GM23248 (cell line): ENCODE measurements around the gene RBFOX1. TPM values are rescaled to one million over a fixed set of nuclear protein-coding genes. Genes with fewer than 3 reads are reported as not detected.

Source experiments
- DNase-seq: peaks from one replicate; pipeline ENCODE4 v3.0.0-alpha.2; 2015
- H2AFZ ChIP-seq: fragments of 200-600 bp; sonication (generic); 2 replicates; pipeline ENCODE4 v1.6.1; 2016; ENCODE audit warnings: antibody characterized with exemption
- H3F3A ChIP-seq: fragments of 200-600 bp; sonication (generic); 2 replicates; pipeline ENCODE4 v1.6.1; 2016; ENCODE audit warnings: mild to moderate bottlenecking, antibody characterized with exemption, mixed run types; ENCODE audit not compliant: insufficient read depth
- H3K27ac ChIP-seq: fragments of 200-600 bp; sonication (generic); 2 replicates; pipeline ENCODE4 v1.5.1; 2016; ENCODE audit warnings: mild to moderate bottlenecking
- H3K27me3 ChIP-seq: fragments of 200-600 bp; sonication (generic); replicated peaks from 2 replicates; pipeline ENCODE4 v1.6.1; 2016; ENCODE audit warnings: mild to moderate bottlenecking; ENCODE audit not compliant: insufficient read depth
- H3K36me3 ChIP-seq: fragments of 200-600 bp; sonication (generic); 2 replicates; pipeline ENCODE4 v1.6.1; 2016; ENCODE audit warnings: low read depth, mild to moderate bottlenecking
- H3K4me1 ChIP-seq: fragments of 200-600 bp; sonication (generic); 2 replicates; pipeline ENCODE4 v1.6.1; 2016; ENCODE audit warnings: mild to moderate bottlenecking; ENCODE audit not compliant: insufficient read depth
- H3K4me2 ChIP-seq: fragments of 200-600 bp; sonication (generic); one replicate; pipeline ENCODE4 v1.6.1; 2016; ENCODE audit warnings: mild to moderate bottlenecking; ENCODE audit not compliant: unreplicated experiment
- H3K4me3 ChIP-seq: fragments of 200-600 bp; sonication (generic); 2 replicates; pipeline ENCODE4 v1.5.1; 2016; ENCODE audit warnings: mild to moderate bottlenecking
- H3K79me2 ChIP-seq: fragments of 200-600 bp; sonication (generic); 2 replicates; pipeline ENCODE4 v1.6.1; 2016; ENCODE audit warnings: mild to moderate bottlenecking; ENCODE audit not compliant: insufficient read depth
- H3K9ac ChIP-seq: fragments of 200-600 bp; sonication (generic); 2 replicates; pipeline ENCODE4 v1.6.1; 2016; ENCODE audit warnings: mild to moderate bottlenecking
- H3K9me2 ChIP-seq: fragments of 200-600 bp; sonication (generic); 2 replicates; pipeline ENCODE4 v1.6.1; 2016; ENCODE audit warnings: mixed run types, mild to moderate bottlenecking, moderate library complexity; ENCODE audit not compliant: insufficient read depth
- H3K9me3 ChIP-seq: fragments of 200-600 bp; sonication (generic); one replicate; pipeline ENCODE4 v1.6.1; 2017; ENCODE audit warnings: low read depth
- H4K20me1 ChIP-seq: fragments of 200-600 bp; sonication (generic); 2 replicates; pipeline ENCODE4 v1.6.0; 2016; ENCODE audit not compliant: insufficient read depth
- EZH2 ChIP-seq: fragments of 200-600 bp; sonication (generic); IDR thresholded peaks from 2 replicates; pipeline ENCODE4 v1.6.1; 2018; ENCODE audit warnings: antibody characterized with exemption, mild to moderate bottlenecking; ENCODE audit not compliant: insufficient read depth, poor library complexity, severe bottlenecking
- EZH2phosphoT487 ChIP-seq: fragments of 200-600 bp; sonication (generic); IDR thresholded peaks from 2 replicates; pipeline ENCODE4 v1.6.1; 2018; ENCODE audit warnings: antibody characterized with exemption, moderate library complexity, mild to moderate bottlenecking, low read depth; ENCODE audit not compliant: insufficient read depth
- WGBS, 2 experiments: methylation state at CpG; one replicate each; pipeline ENCODE4 v1.1.6; 2015 to 2017; ENCODE audit warnings: low lambda C conversion rate in 2 of 2, low coverage in 1 of 2; ENCODE audit errors: missing lambda C conversion rate in 2 of 2; 5-methylcytosine and 5-hydroxymethylcytosine counted together
- in situ Hi-C: fragments of 300-500 bp; cut with MboI; formaldehyde crosslinking; loops from 2 replicates; pipeline ENCODE4 v1.15.0; 2020
- polyA plus RNA-seq: library from polyadenylated mRNA; unstranded; fragments of >200 nt; fragmentation: Nextera tagmentation; extraction: Ambion mirVana; gene quantifications from 2 replicates; pipeline ENCODE4 v1.2.1, GENCODE V29; 2016
- total RNA-seq: library from RNA; depleted of rRNA; stranded (reverse); fragments of >200 nt; shearing (Covaris generic); gene quantifications from 2 replicates; pipeline ENCODE4 v1.2.3, GENCODE V29; 2014

RBFOX1 gene
- total and polyA plus RNA-seq, 2 experiments from 2014 or later = not detected

DNA sequence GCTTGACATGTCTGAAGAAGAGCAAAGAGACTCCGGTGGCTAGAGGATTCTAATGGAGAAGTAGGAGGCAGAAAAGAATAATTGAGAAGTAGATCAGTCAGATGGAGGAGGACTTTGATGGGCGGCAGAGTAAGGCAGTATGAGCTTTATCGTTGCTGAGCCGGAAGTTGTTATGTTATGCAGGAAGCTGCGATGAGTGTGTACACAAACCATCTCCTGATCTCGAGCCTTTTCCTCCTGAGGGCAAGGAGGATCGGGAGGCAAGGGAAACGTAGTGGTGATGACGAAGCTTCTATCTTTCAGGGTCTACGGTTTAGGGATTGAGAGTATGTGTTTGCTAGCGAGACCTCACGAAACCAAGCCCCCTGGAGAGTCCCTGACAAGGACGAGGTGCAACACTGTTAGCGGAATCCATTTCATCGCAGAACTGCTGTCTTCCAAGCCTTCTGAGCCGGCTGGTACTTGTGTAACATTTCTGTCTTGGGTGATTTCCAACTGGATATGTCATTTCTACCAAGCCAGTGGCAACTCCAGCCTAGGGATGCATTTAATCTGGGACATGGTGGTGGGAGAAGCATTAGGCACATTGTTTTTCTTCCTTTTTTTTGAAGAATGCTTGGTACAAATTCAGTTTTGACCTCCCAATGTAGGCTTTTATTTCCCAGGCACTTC lies 45.5 kb downstream of the RBFOX1 start:
- no peaks in the 10 kb centered on the region for H3F3A ChIP-seq
- H3K4me2 ChIP-seq = no peak overlapping the region
- no peaks in the 10 kb centered on the region for H3K36me3 ChIP-seq
- H3K9me2 ChIP-seq = no peaks in the 10 kb centered on the region
- 27 to 31% methylated on average over 16 of the region's 16 CpGs for WGBS, 2 experiments
- H3K27ac ChIP-seq = no peak overlapping the region
- TF ChIP-seq EZH2phosphoT487 (no peak), EZH2 (no peak)
- in situ Hi-C loops = no loop called here
- no peaks in the 10 kb centered on the region for H4K20me1 ChIP-seq
- no peaks in the 10 kb centered on the region for H3K9me3 ChIP-seq
- H3K4me3 ChIP-seq = no peak overlapping the region
- H3K9ac ChIP-seq = no peak overlapping the region
- no peak for DNase-seq
- no peaks in the 10 kb centered on the region for H3K27me3 ChIP-seq
- no peak overlapping the region for H2AFZ ChIP-seq
- no peaks in the 10 kb centered on the region for H3K79me2 ChIP-seq
- no peaks in the 10 kb centered on the region for H3K4me1 ChIP-seq

DNA sequence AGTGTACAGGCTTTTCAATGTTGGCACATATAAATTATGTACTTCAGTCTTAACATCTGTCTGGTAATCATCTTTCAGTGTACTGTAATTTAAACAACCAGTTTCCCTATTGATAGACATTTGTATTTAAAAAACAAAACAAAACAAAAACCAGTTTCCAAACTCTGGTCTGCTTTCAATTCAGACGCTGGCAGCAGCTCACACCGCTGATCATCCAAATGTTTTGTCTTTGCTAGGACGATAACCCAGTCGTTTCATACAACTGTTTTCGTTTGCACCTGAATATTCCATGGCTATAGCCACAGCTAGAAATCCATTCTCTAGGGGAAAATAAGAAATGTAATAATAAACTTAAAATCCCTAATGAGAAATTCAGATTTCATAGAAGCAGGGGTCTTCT lies 47.8 kb downstream of the RBFOX1 start:
- 2 to 4% methylated on average over 5 of the region's 5 CpGs for WGBS, 2 experiments

DNA sequence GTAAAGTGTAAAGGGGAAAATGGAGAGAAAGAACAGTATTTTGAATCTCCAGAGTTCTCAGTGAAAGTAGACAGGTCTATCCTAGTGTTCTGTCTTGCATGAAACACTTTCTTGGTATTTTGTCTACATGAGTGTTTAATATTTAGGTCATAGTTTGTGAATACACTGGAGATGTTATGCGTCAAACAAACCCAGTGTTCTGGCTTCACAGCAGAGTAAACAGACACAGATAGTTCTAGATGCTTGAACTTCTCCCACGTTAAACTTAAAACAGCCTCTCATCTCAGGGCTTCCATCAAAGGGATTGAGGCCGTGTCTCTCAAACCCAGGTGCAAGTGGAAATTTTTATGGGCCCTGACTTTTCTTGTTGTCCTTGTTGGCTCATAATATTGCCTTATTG lies 48.3 kb downstream of the RBFOX1 start:
- H3K4me3 ChIP-seq = no peak overlapping the region
- no peaks in the 10 kb centered on the region for H3K4me1 ChIP-seq
- DNase-seq = no peak
- no peaks in the 10 kb centered on the region for H3F3A ChIP-seq
- no peak overlapping the region for H2AFZ ChIP-seq
- no peaks in the 10 kb centered on the region for H3K36me3 ChIP-seq
- H3K9me3 ChIP-seq = no peaks in the 10 kb centered on the region
- H3K9me2 ChIP-seq = no peaks in the 10 kb centered on the region
- no peaks in the 10 kb centered on the region for H3K79me2 ChIP-seq
- WGBS, 2 experiments = 2% methylated on average over 3 of the region's 3 CpGs
- H3K4me2 ChIP-seq = no peak overlapping the region
- H4K20me1 ChIP-seq = no peaks in the 10 kb centered on the region
- H3K27me3 ChIP-seq = no peaks in the 10 kb centered on the region
- no peak overlapping the region for H3K27ac ChIP-seq
- no peak overlapping the region for H3K9ac ChIP-seq
- TF ChIP-seq EZH2 = no peak
- TF ChIP-seq EZH2phosphoT487 = no peak
- in situ Hi-C loops = no loop called here

More for the DNA sequence above, 47.8 kb downstream of the RBFOX1 start:
- Histone ChIP-seq H3K4me1 (no peaks in the 10 kb centered on the region), H3K4me2 (no peak overlapping the region), H3K9me3 (no peaks in the 10 kb centered on the region), H3K36me3 (no peaks in the 10 kb centered on the region), H4K20me1 (no peaks in the 10 kb centered on the region), H3K9ac (no peak overlapping the region), H3K79me2 (no peaks in the 10 kb centered on the region), H3K9me2 (no peaks in the 10 kb centered on the region), H2AFZ (no peak overlapping the region), H3K4me3 (no peak overlapping the region), H3K27me3 (no peaks in the 10 kb centered on the region), H3F3A (no peaks in the 10 kb centered on the region), H3K27ac (no peak overlapping the region)
- DNase-seq = no peak
- in situ Hi-C loops = no loop called here
- TF ChIP-seq EZH2 = no peak
- no peak for TF ChIP-seq EZH2phosphoT487

DNA sequence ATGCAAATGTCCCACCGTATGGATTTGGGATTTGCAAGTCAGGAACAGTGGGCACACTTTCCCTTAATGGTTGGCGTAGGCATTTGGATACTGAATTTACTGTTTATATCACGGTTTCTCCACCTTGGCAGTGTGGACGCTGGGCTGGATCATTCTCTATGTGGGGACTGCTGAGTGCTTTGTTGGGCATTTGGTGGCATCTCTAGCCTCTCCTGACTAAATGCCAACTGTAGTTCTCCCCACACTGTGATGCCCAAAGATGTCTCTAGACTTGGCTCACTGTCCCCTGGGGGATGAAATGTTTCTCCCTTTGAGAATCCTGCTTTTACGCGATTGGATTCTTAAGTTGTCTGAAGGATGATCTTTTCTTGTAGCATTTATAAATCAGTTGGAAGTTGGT lies 49.0 kb downstream of the RBFOX1 start:
- Histone ChIP-seq H3K9me2 (no peaks in the 10 kb centered on the region), H3K9ac (no peak overlapping the region), H3K27ac (no peak overlapping the region), H3K79me2 (no peaks in the 10 kb centered on the region), H3K4me1 (no peaks in the 10 kb centered on the region), H3K36me3 (no peaks in the 10 kb centered on the region), H3K4me2 (no peak overlapping the region), H3K27me3 (no peaks in the 10 kb centered on the region), H3K4me3 (no peak overlapping the region), H4K20me1 (no peaks in the 10 kb centered on the region), H3K9me3 (no peaks in the 10 kb centered on the region), H2AFZ (no peak overlapping the region), H3F3A (no peaks in the 10 kb centered on the region)
- no peak for DNase-seq
- WGBS, 2 experiments = 22 to 30% methylated on average over 6 of the region's 6 CpGs
- in situ Hi-C loops = no loop called here
- no peak for TF ChIP-seq EZH2
- no peak for TF ChIP-seq EZH2phosphoT487

DNA sequence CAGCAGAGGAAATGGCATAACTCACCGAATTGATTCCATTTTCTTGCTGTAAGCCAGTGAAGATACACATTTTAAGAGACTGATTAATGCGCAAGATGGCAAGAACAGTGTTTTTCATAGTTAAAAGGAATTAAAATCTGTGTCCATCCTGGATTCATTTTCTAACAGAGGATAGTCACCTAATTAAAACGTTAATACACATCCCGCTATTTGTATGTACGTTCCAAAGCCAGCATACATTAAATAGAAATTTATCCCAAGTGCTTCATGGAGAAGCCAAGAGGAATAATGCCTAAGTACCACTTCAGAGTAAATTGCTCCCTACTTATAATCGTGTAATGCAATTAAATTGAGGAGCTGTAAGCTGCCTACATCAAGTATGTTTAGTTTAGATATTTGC lies 49.9 kb downstream of the RBFOX1 start:
- no peaks in the 10 kb centered on the region for H3K27me3 ChIP-seq
- H3K4me1 ChIP-seq = no peaks in the 10 kb centered on the region
- H3K27ac ChIP-seq = no peak overlapping the region
- H3F3A ChIP-seq = no peaks in the 10 kb centered on the region
- DNase-seq = no peak
- H3K9ac ChIP-seq = no peak overlapping the region
- TF ChIP-seq EZH2phosphoT487 (no peak), EZH2 (no peak)
- WGBS, 2 experiments = 19 to 27% methylated on average over 6 of the region's 6 CpGs
- H3K4me3 ChIP-seq = no peak overlapping the region
- no peak overlapping the region for H3K4me2 ChIP-seq
- H3K9me3 ChIP-seq = no peaks in the 10 kb centered on the region
- H3K79me2 ChIP-seq = no peaks in the 10 kb centered on the region
- H2AFZ ChIP-seq = no peak overlapping the region
- no peaks in the 10 kb centered on the region for H3K9me2 ChIP-seq
- in situ Hi-C loops = no loop called here
- H3K36me3 ChIP-seq = no peaks in the 10 kb centered on the region
- no peaks in the 10 kb centered on the region for H4K20me1 ChIP-seq
